GM12873 (cell line): ENCODE measurements around the gene ABHD15.

Source experiments
- CTCF ChIP-seq: IDR thresholded peaks from 2 replicates; pipeline ENCODE4 v1.5.1; 2012; ENCODE audit warnings: low read depth, mild to moderate bottlenecking, moderate library complexity, low read length, control low read depth; ENCODE audit not compliant: insufficient read depth; ENCODE audit errors: missing control alignments

Gene ABHD15

GRCh38 chr17:29582772-29583171, 15.9 kb upstream of the ABHD15 start:
- TF ChIP-seq CTCF: no peak

GRCh38 chr17:29582254-29582765, 15.5 kb upstream of the ABHD15 start:
- TF ChIP-seq CTCF: no peak

- TF ChIP-seq CTCF: no peak
Measured at GRCh38 chr17:29581583-29582253, 14.9 kb upstream of the ABHD15 start.

- TF ChIP-seq CTCF: peak; percentile 93
Measured at GRCh38 chr17:29579866-29580771, 13.3 kb upstream of the ABHD15 start.

- TF ChIP-seq CTCF: no peak
Measured at GRCh38 chr17:29578626-29579485, 12.0 kb upstream of the ABHD15 start.

GRCh38 chr17:29577385-29578211, 10.8 kb upstream of the ABHD15 start:
- no peak for TF ChIP-seq CTCF
